Central memory CD4-positive, alpha-beta T cell (primary cell): ENCODE results near the gene CTNNBL1.

Source experiments
- DNase-seq: peaks from one replicate; pipeline ENCODE4 v3.0.0; 2022

CTNNBL1 gene

DNA sequence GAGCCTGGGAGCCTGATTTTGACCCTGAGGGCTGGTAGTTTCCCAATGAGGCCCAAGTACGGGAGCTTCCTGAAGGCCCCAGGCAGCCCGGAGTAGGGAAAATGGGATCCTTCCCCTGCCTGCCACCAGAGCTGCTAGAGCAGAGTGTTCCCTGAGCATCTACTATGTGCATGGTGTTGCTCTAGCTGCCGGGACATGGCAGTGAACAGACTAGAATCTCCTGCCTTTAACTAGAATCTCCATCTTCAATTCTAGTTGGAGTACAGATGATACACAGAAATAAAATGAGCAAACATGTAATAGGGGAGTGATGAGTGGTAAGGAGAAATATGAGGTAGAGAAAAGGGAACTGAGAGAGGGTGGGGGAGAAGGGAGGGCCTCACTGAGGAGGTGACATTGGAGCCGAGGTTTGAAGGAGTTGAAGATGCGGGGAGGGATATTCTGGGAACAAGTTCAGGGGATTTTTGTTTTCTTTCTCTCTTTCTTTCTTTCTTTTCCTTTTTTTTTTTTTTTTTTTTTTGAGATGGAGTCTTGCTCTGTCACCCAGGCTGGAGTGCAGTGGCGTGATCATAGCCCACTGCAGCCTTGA lies 227.6 kb downstream of the CTNNBL1 start:
- DNase-seq: no peak
